NCI-H345 treated with DMSO at 0.1 percent for 48 hours (cell line): Measurements from ENCODE around the gene EGFR.

Experiments
- DNase-seq: peaks from one replicate; lab custom pipeline; 2025; ENCODE audit not compliant: unreplicated experiment; lab: John Stamatoyannopoulos, UW

The EGFR gene

GRCh38 chr7:55121249-55121648 lies 102.4 kb downstream of the EGFR start:
- no peak for DNase-seq

GRCh38 chr7:55122263-55122662 lies 103.4 kb downstream of the EGFR start:
- DNase-seq = no peak

- no peak for DNase-seq
Measured at GRCh38 chr7:55124989-55125875, 106.4 kb downstream of the EGFR start.

- DNase-seq = no peak
Measured at GRCh38 chr7:55127135-55127551, 108.3 kb downstream of the EGFR start.

GRCh38 chr7:55127622-55128081 lies 108.8 kb downstream of the EGFR start:
- peak; percentile 92 for DNase-seq

GRCh38 chr7:55128693-55129394 lies 110.0 kb downstream of the EGFR start:
- no peak for DNase-seq

GRCh38 chr7:55129541-55130394 lies 111.0 kb downstream of the EGFR start:
- peak; percentile 51 for DNase-seq

GRCh38 chr7:55130395-55131141 lies 111.8 kb downstream of the EGFR start:
- DNase-seq = no peak

GRCh38 chr7:55131142-55131929 lies 112.5 kb downstream of the EGFR start:
- no peak for DNase-seq

- no peak for DNase-seq
Measured at GRCh38 chr7:55132550-55132889, 113.7 kb downstream of the EGFR start.

- DNase-seq = no peak
Measured at GRCh38 chr7:55132890-55133551, 114.2 kb downstream of the EGFR start.

GRCh38 chr7:55133630-55134358 lies 115.0 kb downstream of the EGFR start:
- no peak for DNase-seq

- DNase-seq = no peak
Measured at GRCh38 chr7:55134359-55134725, 115.5 kb downstream of the EGFR start.

GRCh38 chr7:55134786-55135185 lies 116.0 kb downstream of the EGFR start:
- DNase-seq = no peak

GRCh38 chr7:55135462-55135861 lies 116.6 kb downstream of the EGFR start:
- DNase-seq = no peak

- DNase-seq = no peak
Measured at GRCh38 chr7:55138663-55139062, 119.8 kb downstream of the EGFR start.

GRCh38 chr7:55140221-55140940 lies 121.6 kb downstream of the EGFR start:
- no peak for DNase-seq

GRCh38 chr7:55140941-55141278 lies 122.1 kb downstream of the EGFR start:
- DNase-seq = peak; percentile 88
